ENCODE data around the gene IZUMO3. TPM values are rescaled to one million over a fixed set of nuclear protein-coding genes. Genes with fewer than 3 reads are reported as not detected.

Gene IZUMO3
- total RNA-seq, 2 donors from 2014 or later = not detected

GRCh38 chr9:24552526-24553182 lies 7.0 kb upstream of the IZUMO3 start:
- Histone ChIP-seq H3K36me3 (ENCODE audit: control insufficient read depth, insufficient read depth, low read length) (no peaks in the 10 kb centered on the region), H3K4me1 (ENCODE audit: control insufficient read depth, insufficient read depth, low read length) (no peaks in the 10 kb centered on the region), H3K9me3 (ENCODE audit: control insufficient read depth, low read length) (no peaks in the 10 kb centered on the region), H3K4me3 (ENCODE audit: low read length) (no peak overlapping the region), H3K27me3 (ENCODE audit: control insufficient read depth, insufficient read depth, low read length, poor library complexity, severe bottlenecking) (no peaks in the 10 kb centered on the region), H3K27ac (ENCODE audit: low read depth, low read length) (no peak overlapping the region), H3K9ac (ENCODE audit: extremely low read depth, low read length, poor library complexity, severe bottlenecking) (no peak overlapping the region)
- 93% methylated on average over 4 to 9 of the region's 9 CpGs for WGBS, 2 experiments (ENCODE audit: insufficient coverage in 1 of 2, insufficient read length in 1 of 2)
- Mint-ChIP-seq H3K9me3 (no peaks in the 10 kb centered on the region), H3K4me3 (no peak overlapping the region), H3K27ac (no peak overlapping the region), H3K4me1 (peaks cover 4% of the 10 kb centered on the region), H3K27me3 (ENCODE audit: insufficient read depth) (no peaks in the 10 kb centered on the region), H3K36me3 (ENCODE audit: low read depth) (no peaks in the 10 kb centered on the region)
- TF ChIP-seq CTCF (conservative IDR thresholded peaks at IDR 0.05) = no peak
- DNase-seq = no peak

GRCh38 chr9:24545285-24545684 lies 412 bp downstream of the IZUMO3 start:
- H3K27me3 Mint-ChIP-seq (ENCODE audit: insufficient read depth) = peaks cover 2% of the 10 kb centered on the region
- peak; percentile 65 for DNase-seq
- H3K27ac Mint-ChIP-seq = no peak overlapping the region
- peaks cover 20% of the 10 kb centered on the region for H3K4me1 Mint-ChIP-seq
- no peaks in the 10 kb centered on the region for H3K9me3 Mint-ChIP-seq
- no peak overlapping the region for H3K9ac ChIP-seq (ENCODE audit: extremely low read depth, low read length, poor library complexity, severe bottlenecking)
- H3K27me3 ChIP-seq (ENCODE audit: control insufficient read depth, insufficient read depth, low read length, poor library complexity, severe bottlenecking) = no peaks in the 10 kb centered on the region
- H3K36me3 Mint-ChIP-seq (ENCODE audit: low read depth) = no peaks in the 10 kb centered on the region
- 50 to 65% methylated on average over 5 to 7 of the region's 7 CpGs for WGBS, 2 experiments (ENCODE audit: insufficient coverage in 1 of 2, insufficient read length in 1 of 2)
- TF ChIP-seq CTCF (conservative IDR thresholded peaks at IDR 0.05) = no peak
- no peak overlapping the region for H3K27ac ChIP-seq (ENCODE audit: low read depth, low read length)
- no peaks in the 10 kb centered on the region for H3K36me3 ChIP-seq (ENCODE audit: control insufficient read depth, insufficient read depth, low read length)
- no peak overlapping the region for H3K4me3 ChIP-seq (ENCODE audit: low read length)
- no peak overlapping the region for H3K4me3 Mint-ChIP-seq
- H3K9me3 ChIP-seq (ENCODE audit: control insufficient read depth, low read length) = no peaks in the 10 kb centered on the region
- H3K4me1 ChIP-seq (ENCODE audit: control insufficient read depth, insufficient read depth, low read length) = peaks cover 4% of the 10 kb centered on the region

GRCh38 chr9:24518545-24518944 lies 27.2 kb downstream of the IZUMO3 start:
- H3K4me3 Mint-ChIP-seq = no peak overlapping the region
- H3K27ac Mint-ChIP-seq = no peak overlapping the region
- peaks cover 15% of the 10 kb centered on the region for H3K4me1 Mint-ChIP-seq

More at GRCh38 chr9:24518545-24518944, 27.2 kb downstream of the IZUMO3 start:
- no peak for DNase-seq
- no peaks in the 10 kb centered on the region for H3K36me3 Mint-ChIP-seq (ENCODE audit: low read depth)
- H3K4me3 ChIP-seq (ENCODE audit: low read length) = no peak overlapping the region
- H3K4me1 ChIP-seq (ENCODE audit: control insufficient read depth, insufficient read depth, low read length) = peaks cover 4% of the 10 kb centered on the region
- no peak for TF ChIP-seq CTCF (conservative IDR thresholded peaks at IDR 0.05)
- H3K9me3 ChIP-seq (ENCODE audit: control insufficient read depth, low read length) = no peaks in the 10 kb centered on the region
- H3K27me3 Mint-ChIP-seq (ENCODE audit: insufficient read depth) = peaks cover 10% of the 10 kb centered on the region
- no peak overlapping the region for H3K9ac ChIP-seq (ENCODE audit: extremely low read depth, low read length, poor library complexity, severe bottlenecking)
- no peaks in the 10 kb centered on the region for H3K27me3 ChIP-seq (ENCODE audit: control insufficient read depth, insufficient read depth, low read length, poor library complexity, severe bottlenecking)
- H3K9me3 Mint-ChIP-seq = no peaks in the 10 kb centered on the region
- no peak overlapping the region for H3K27ac ChIP-seq (ENCODE audit: low read depth, low read length)
- no peaks in the 10 kb centered on the region for H3K36me3 ChIP-seq (ENCODE audit: control insufficient read depth, insufficient read depth, low read length)
- 98 to 100% methylated on average over 2 of the region's 2 CpGs for WGBS, 2 experiments (ENCODE audit: insufficient coverage in 1 of 2, insufficient read length in 1 of 2)

Data from endodermal cell (in vitro differentiated cells).